PC-3 (cell line): ENCODE results near the gene IL1R2. TPM values are rescaled to one million over a fixed set of nuclear protein-coding genes. Genes with fewer than 3 reads are reported as not detected.

ENCODE experiments used
- ATAC-seq: fragments of 200-7000 bp; cut with Tn5 transposase; 2 replicates; pipeline ENCODE4 v1.9.1; 2020; ENCODE audit warnings: mild to moderate bottlenecking, moderate library complexity
- BruUV-seq: library from RNA; stranded (reverse); fragments of 400-500 nt; replicated peaks from 2 replicates; lab custom pipeline; 2021; lab: Mats Ljungman, UMichigan
- CTCF ChIA-PET: fragments of 300-600 bp; sonication (Branson Sonifier 250); formaldehyde crosslinking; loops from one replicate; lab custom pipeline; 2022; ENCODE audit warnings: antibody characterized with exemption; lab: Charles Lee
- POLR2A ChIA-PET: fragments of 300-600 bp; sonication (Branson Sonifier 250); formaldehyde crosslinking; loops from one replicate; lab custom pipeline; 2022; ENCODE audit warnings: antibody characterized with exemption; ENCODE audit not compliant: unreplicated experiment; lab: Charles Lee
- DNase-seq: peaks from one replicate; pipeline ENCODE4 v3.0.0-alpha.2; 2015
- H2AFZ ChIP-seq: fragments of 300-600 bp; sonication (generic); 2 replicates; pipeline ENCODE4 v1.6.0; 2016; ENCODE audit warnings: antibody characterized with exemption, low read length
- H3F3A ChIP-seq: fragments of 300-600 bp; sonication (generic); one replicate; pipeline ENCODE4 v1.6.0; 2017; ENCODE audit warnings: antibody characterized with exemption, low read length, control low read depth, mild to moderate bottlenecking; ENCODE audit not compliant: unreplicated experiment
- H3K27ac ChIP-seq: fragments of 300-600 bp; sonication (generic); 2 replicates; pipeline ENCODE4 v1.5.1; 2016; ENCODE audit warnings: mild to moderate bottlenecking, low read length
- H3K27me3 ChIP-seq: fragments of 300-600 bp; sonication (generic); 2 replicates; pipeline ENCODE4 v1.6.1; 2016; ENCODE audit warnings: low read length, mixed read lengths
- H3K36me3 ChIP-seq: fragments of 300-600 bp; sonication (generic); 2 replicates; pipeline ENCODE4 v1.6.1; 2016; ENCODE audit warnings: low read depth, mixed run types, low read length, mixed read lengths
- H3K4me1 ChIP-seq: fragments of 300-600 bp; sonication (generic); 2 replicates; pipeline ENCODE4 v1.5.1; 2016; ENCODE audit warnings: low read length; ENCODE audit not compliant: insufficient read depth
- H3K4me2 ChIP-seq: fragments of 300-600 bp; sonication (generic); 2 replicates; pipeline ENCODE4 v1.6.0; 2016; ENCODE audit warnings: low read length
- H3K4me3 ChIP-seq: fragments of 300-600 bp; sonication (generic); 2 replicates; pipeline ENCODE4 v1.5.1; 2016; ENCODE audit warnings: mild to moderate bottlenecking, low read length, mixed read lengths
- H3K79me2 ChIP-seq: fragments of 300-600 bp; sonication (generic); 2 replicates; pipeline ENCODE4 v1.6.1; 2017; ENCODE audit warnings: low read length, mixed read lengths
- H3K9ac ChIP-seq: fragments of 300-600 bp; sonication (generic); 2 replicates; pipeline ENCODE4 v1.6.0; 2016; ENCODE audit warnings: mild to moderate bottlenecking, low read length
- H3K9me2 ChIP-seq: fragments of 300-600 bp; sonication (generic); replicated peaks from 2 replicates; pipeline ENCODE4 v1.6.1; 2016; ENCODE audit warnings: mixed run types, low read length, mixed read lengths
- H3K9me3 ChIP-seq: fragments of 300-600 bp; sonication (generic); 2 replicates; pipeline ENCODE4 v1.6.1; 2016; ENCODE audit warnings: low read length, mixed read lengths
- H4K20me1 ChIP-seq: fragments of 300-600 bp; sonication (generic); 2 replicates; pipeline ENCODE4 v1.6.1; 2016; ENCODE audit warnings: low read length, mixed read lengths
- EZH2 ChIP-seq: fragments of 300-600 bp; sonication (generic); IDR thresholded peaks from one replicate; pipeline ENCODE4 v1.6.1; 2017; ENCODE audit warnings: antibody characterized with exemption, mild to moderate bottlenecking, low read length; ENCODE audit not compliant: unreplicated experiment
- EZH2phosphoT487 ChIP-seq: fragments of 300-600 bp; sonication (generic); IDR thresholded peaks from 2 replicates; pipeline ENCODE4 v1.6.1; 2018; ENCODE audit warnings: mild to moderate bottlenecking, antibody characterized with exemption, low read length, borderline replicate concordance
- intact Hi-C: fragments of 100-400 bp; cut with micrococcal nuclease; formaldehyde crosslinking; loops from 2 replicates; pipeline ENCODE4 v1.9.0; 2023
- total RNA-seq: library from RNA; depleted of rRNA; stranded (reverse); fragments of >200 nt; gene quantifications from 2 replicates; pipeline ENCODE4 v1.2.3, GENCODE V29; 2014
- TF ChIP-seq, protein P1 (sequence below): fragments of 300-600 bp; sonication (generic); conservative IDR thresholded peaks from 2 replicates; pipeline ENCODE4 v1.5.1; 2017; ENCODE audit warnings: antibody characterized with exemption, low read depth, mild to moderate bottlenecking, low read length

IL1R2 gene
- total RNA-seq, 1 experiment from 2014 or later: 6.0 TPM

DNA sequence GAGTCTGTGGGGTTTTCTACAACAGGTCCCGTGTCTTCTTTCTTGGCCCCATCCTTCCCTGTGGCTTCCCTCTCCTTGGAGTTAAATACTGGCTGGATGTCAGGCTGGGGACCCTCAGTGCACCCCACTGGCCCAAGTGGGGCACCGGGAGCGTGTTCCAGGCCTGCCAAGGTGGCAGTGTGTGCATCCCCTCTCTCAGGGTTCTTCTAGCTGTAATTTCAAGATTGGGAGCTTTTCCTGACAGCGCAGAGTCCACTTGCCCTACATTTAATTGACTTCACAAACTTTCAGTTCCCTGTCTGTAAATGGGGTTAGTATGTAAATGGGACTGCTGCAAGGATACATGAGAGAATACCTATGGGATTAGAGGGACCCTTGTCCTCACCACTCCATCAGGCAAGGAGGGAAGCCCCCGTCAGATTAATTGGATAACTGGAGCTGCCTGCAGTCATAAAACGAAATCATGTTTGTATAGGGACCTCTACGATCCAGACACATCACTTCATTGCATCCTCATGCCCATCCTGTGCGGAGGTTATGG, 66.6 kb downstream of the IL1R2 start:
- Histone ChIP-seq H3K9ac (no peak overlapping the region), H3K27me3 (no peaks in the 10 kb centered on the region), H3K9me3 (no peaks in the 10 kb centered on the region), H3K4me2 (no peak overlapping the region), H3K36me3 (no peaks in the 10 kb centered on the region), H3F3A (no peaks in the 10 kb centered on the region), H2AFZ (no peak overlapping the region), H3K9me2 (no peaks in the 10 kb centered on the region), H3K4me1 (peaks cover 12% of the 10 kb centered on the region), H4K20me1 (no peaks in the 10 kb centered on the region), H3K27ac (no peak overlapping the region), H3K79me2 (no peaks in the 10 kb centered on the region), H3K4me3 (no peak overlapping the region)
- ChIA-PET CTCF (no interaction called here), POLR2A (no interaction called here)
- no peak for DNase-seq
- BruUV-seq: no TSS peak
- ATAC-seq: no peak
- TF ChIP-seq, protein P1, sequence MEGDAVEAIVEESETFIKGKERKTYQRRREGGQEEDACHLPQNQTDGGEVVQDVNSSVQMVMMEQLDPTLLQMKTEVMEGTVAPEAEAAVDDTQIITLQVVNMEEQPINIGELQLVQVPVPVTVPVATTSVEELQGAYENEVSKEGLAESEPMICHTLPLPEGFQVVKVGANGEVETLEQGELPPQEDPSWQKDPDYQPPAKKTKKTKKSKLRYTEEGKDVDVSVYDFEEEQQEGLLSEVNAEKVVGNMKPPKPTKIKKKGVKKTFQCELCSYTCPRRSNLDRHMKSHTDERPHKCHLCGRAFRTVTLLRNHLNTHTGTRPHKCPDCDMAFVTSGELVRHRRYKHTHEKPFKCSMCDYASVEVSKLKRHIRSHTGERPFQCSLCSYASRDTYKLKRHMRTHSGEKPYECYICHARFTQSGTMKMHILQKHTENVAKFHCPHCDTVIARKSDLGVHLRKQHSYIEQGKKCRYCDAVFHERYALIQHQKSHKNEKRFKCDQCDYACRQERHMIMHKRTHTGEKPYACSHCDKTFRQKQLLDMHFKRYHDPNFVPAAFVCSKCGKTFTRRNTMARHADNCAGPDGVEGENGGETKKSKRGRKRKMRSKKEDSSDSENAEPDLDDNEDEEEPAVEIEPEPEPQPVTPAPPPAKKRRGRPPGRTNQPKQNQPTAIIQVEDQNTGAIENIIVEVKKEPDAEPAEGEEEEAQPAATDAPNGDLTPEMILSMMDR: no peak
- TF ChIP-seq EZH2phosphoT487: no peak
- no peak for TF ChIP-seq EZH2
- intact Hi-C loops: no loop called here

DNA sequence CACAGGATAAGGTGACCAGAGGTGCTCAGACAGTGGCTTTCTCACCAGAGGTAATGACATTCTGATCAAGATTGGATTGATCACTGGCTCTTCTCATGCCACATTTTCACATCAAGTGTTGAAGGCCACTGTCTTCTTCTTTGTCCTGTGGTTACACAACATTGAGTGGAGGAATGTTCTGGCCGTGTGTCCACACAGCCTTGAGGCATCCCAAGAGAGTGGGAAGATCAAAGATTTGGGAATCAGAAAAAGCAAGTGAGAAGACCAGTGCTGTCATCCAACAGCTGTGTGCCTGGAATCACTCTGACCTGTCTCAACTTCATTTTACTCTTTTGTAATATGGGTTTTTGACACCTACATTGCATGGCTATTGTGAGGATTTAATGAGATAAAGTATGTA, 67.4 kb downstream of the IL1R2 start:
- Histone ChIP-seq H3K27me3 (no peaks in the 10 kb centered on the region), H3K9me3 (no peaks in the 10 kb centered on the region), H3K4me2 (no peak overlapping the region), H3F3A (no peaks in the 10 kb centered on the region), H3K4me1 (peaks cover 20% of the 10 kb centered on the region), H3K79me2 (no peaks in the 10 kb centered on the region), H2AFZ (no peak overlapping the region), H3K36me3 (no peaks in the 10 kb centered on the region), H3K27ac (no peak overlapping the region), H3K4me3 (no peak overlapping the region), H3K9me2 (no peaks in the 10 kb centered on the region), H4K20me1 (no peaks in the 10 kb centered on the region), H3K9ac (no peak overlapping the region)
- ChIA-PET CTCF (no interaction called here), POLR2A (no interaction called here)
- TF ChIP-seq EZH2phosphoT487 (no peak), EZH2 (no peak)
- TF ChIP-seq, protein P1: no peak
- no TSS peak for BruUV-seq
- DNase-seq: no peak
- intact Hi-C loops: no loop called here
- ATAC-seq: no peak

DNA sequence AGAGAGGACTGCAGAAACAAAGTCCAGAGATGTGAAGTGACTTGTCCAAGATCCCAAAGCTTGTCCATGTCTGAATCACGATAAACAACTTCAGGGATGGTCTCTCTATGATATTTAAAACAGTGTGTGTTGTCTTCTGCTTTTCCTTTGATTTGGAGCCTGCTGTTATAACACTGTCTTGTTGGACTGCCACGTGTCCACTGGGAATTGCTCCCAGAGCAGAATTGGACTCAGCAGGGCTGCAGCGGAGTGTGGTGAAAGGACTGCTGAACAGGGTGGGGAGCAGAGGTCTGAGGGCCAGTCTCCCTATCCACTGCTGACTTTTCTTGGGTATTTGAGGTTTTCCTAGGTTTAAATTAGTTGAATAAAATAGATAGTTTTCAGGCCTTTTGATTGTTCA, 68.3 kb downstream of the IL1R2 start:
- Histone ChIP-seq H3K27me3 (no peaks in the 10 kb centered on the region), H3K9ac (no peak overlapping the region), H3K9me2 (no peaks in the 10 kb centered on the region), H3K79me2 (no peaks in the 10 kb centered on the region), H3K4me1 (peaks cover 26% of the 10 kb centered on the region), H4K20me1 (no peaks in the 10 kb centered on the region), H3K4me2 (no peak overlapping the region), H3K27ac (no peak overlapping the region), H3K36me3 (no peaks in the 10 kb centered on the region), H3F3A (no peaks in the 10 kb centered on the region), H3K4me3 (no peak overlapping the region), H2AFZ (no peak overlapping the region), H3K9me3 (no peaks in the 10 kb centered on the region)
- TF ChIP-seq, protein P1: no peak
- BruUV-seq: no TSS peak
- intact Hi-C loops: no loop called here
- ATAC-seq: no peak
- POLR2A ChIA-PET: no interaction called here
- CTCF ChIA-PET: no interaction called here
- no peak for DNase-seq
